GM18951 (cell line): ENCODE data around the gene PAOX.

Experiments used
- POLR2A ChIP-seq: IDR thresholded peaks from 4 replicates; pipeline ENCODE4 v1.6.1; 2011; ENCODE audit warnings: mild to moderate bottlenecking; ENCODE audit not compliant: insufficient read length, insufficient read depth; ENCODE audit errors: extremely low read depth
- in situ Hi-C: fragments of 300-500 bp; cut with MboI; formaldehyde crosslinking; loops from one replicate; pipeline ENCODE4 v1.12.0; 2022; ENCODE audit warnings: low sequenced_read_pairs, mixed read lengths, inconsistent platforms; ENCODE audit not compliant: unreplicated experiment

Gene PAOX

GRCh38 chr10:133355266-133355665 is 23.8 kb upstream of the PAOX start:
- in situ Hi-C loops = no loop called here
- no peak for TF ChIP-seq POLR2A

GRCh38 chr10:133355991-133356390 is 23.1 kb upstream of the PAOX start:
- in situ Hi-C loops = no loop called here
- no peak for TF ChIP-seq POLR2A

GRCh38 chr10:133356549-133357284 is 22.3 kb upstream of the PAOX start:
- TF ChIP-seq POLR2A = no peak
- in situ Hi-C loops = no loop called here

- TF ChIP-seq POLR2A = peak; percentile 71
- in situ Hi-C loops = no loop called here
These were observed 21.5 kb upstream of the PAOX start, which contains the start of gene FUOM for GRCh38 chr10:133357285-133358161. Gene FUOM (minus strand): TSS chr10:133358019. CDS start chr10:133358007, 12 bp downstream.

- in situ Hi-C loops = no loop called here
- TF ChIP-seq POLR2A = no peak
These were observed 20.7 kb upstream of the PAOX start for GRCh38 chr10:133358162-133358924.

GRCh38 chr10:133358925-133359310 is 20.1 kb upstream of the PAOX start:
- in situ Hi-C loops = no loop called here
- TF ChIP-seq POLR2A = no peak

- TF ChIP-seq POLR2A = no peak
- in situ Hi-C loops = no loop called here
These were observed 19.5 kb upstream of the PAOX start for GRCh38 chr10:133359554-133359971.

- in situ Hi-C loops = no loop called here
- no peak for TF ChIP-seq POLR2A
These were observed 19.0 kb upstream of the PAOX start for GRCh38 chr10:133359972-133360610.

GRCh38 chr10:133361227-133361626 is 17.8 kb upstream of the PAOX start:
- no peak for TF ChIP-seq POLR2A
- in situ Hi-C loops = no loop called here

GRCh38 chr10:133361773-133362441 is 17.2 kb upstream of the PAOX start:
- no peak for TF ChIP-seq POLR2A
- in situ Hi-C loops = no loop called here

GRCh38 chr10:133362846-133363245 is 16.2 kb upstream of the PAOX start:
- TF ChIP-seq POLR2A = no peak

More at GRCh38 chr10:133362846-133363245, 16.2 kb upstream of the PAOX start:
- in situ Hi-C loops = no loop called here
